ENCODE data around the gene RUFY4. TPM values are rescaled to one million over a fixed set of nuclear protein-coding genes. Genes with fewer than 3 reads are reported as not detected.

Gene RUFY4
- total RNA-seq, 1 experiment from 2014 or later = 0.66 TPM

DNA sequence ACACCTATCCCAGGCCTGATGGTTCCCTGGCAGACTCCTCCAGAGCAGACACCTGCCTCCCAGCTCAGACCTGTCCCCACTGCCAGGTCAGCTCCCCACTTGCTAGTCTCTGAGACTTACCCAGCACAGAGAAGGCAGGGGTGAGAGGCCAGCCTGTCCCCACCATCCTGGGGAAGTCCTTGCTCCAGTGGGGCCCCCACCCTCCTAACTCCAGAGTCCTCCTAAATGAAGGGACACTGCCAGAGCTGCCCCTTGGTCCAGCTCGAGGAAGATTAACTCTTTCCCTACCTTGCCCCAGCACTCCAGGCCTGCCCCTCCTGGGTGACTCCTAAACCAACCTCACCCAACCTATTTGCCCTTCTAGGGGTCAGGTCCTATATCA is 35.9 kb upstream of the RUFY4 start:
- no peak overlapping the region for H3K4ac ChIP-seq (ENCODE audit: low read depth, low read length)
- H4K91ac ChIP-seq (ENCODE audit: insufficient read length, low read depth, low read length) = no peak overlapping the region
- peaks cover 8 to 9% of the 10 kb centered on the region in 2 experiments for H3K4me1 Mint-ChIP-seq
- H4K8ac ChIP-seq (replicated peaks; ENCODE audit: insufficient read length, low read depth, low read length) = no peak overlapping the region
- H3K23ac ChIP-seq (ENCODE audit: insufficient read length, low read depth, low read length) = no peak overlapping the region
- no peak overlapping the region for H3K27ac Mint-ChIP-seq
- H3K27me3 Mint-ChIP-seq (ENCODE audit: low read depth) = peaks cover 23% of the 10 kb centered on the region
- no CpG with 5 or more reads among the region's 1 CpG for WGBS (ENCODE audit: extremely low coverage, insufficient read length, low lambda C conversion rate)
- no peaks in the 10 kb centered on the region; the same call in 1 of the 2 replicates for H3K4me1 ChIP-seq (ENCODE audit: insufficient read depth, low read length)
- no peak overlapping the region for H2BK12ac ChIP-seq (ENCODE audit: insufficient read length, low read depth, low read length)
- H3K27ac ChIP-seq (ENCODE audit: insufficient read length, low read depth, low read length) = no peak overlapping the region
- no peak overlapping the region for H3T11ph ChIP-seq (ENCODE audit: low read length)
- no peaks in the 10 kb centered on the region for H4K20me1 ChIP-seq (ENCODE audit: control insufficient read depth, insufficient read depth, insufficient read length)
- H4K5ac ChIP-seq (ENCODE audit: insufficient read length, low read depth, low read length) = no peak overlapping the region
- TF ChIP-seq, protein P1, sequence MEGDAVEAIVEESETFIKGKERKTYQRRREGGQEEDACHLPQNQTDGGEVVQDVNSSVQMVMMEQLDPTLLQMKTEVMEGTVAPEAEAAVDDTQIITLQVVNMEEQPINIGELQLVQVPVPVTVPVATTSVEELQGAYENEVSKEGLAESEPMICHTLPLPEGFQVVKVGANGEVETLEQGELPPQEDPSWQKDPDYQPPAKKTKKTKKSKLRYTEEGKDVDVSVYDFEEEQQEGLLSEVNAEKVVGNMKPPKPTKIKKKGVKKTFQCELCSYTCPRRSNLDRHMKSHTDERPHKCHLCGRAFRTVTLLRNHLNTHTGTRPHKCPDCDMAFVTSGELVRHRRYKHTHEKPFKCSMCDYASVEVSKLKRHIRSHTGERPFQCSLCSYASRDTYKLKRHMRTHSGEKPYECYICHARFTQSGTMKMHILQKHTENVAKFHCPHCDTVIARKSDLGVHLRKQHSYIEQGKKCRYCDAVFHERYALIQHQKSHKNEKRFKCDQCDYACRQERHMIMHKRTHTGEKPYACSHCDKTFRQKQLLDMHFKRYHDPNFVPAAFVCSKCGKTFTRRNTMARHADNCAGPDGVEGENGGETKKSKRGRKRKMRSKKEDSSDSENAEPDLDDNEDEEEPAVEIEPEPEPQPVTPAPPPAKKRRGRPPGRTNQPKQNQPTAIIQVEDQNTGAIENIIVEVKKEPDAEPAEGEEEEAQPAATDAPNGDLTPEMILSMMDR (conservative IDR thresholded peaks at IDR 0.05) = no peak
- H3K79me2 ChIP-seq (ENCODE audit: insufficient read depth, low read length) = no peaks in the 10 kb centered on the region
- H3K14ac ChIP-seq (ENCODE audit: insufficient read depth, low read length) = no peak overlapping the region
- H3K56ac ChIP-seq (ENCODE audit: insufficient read length, low read depth, low read length) = no peak overlapping the region
- no peak overlapping the region for H3K9ac ChIP-seq (ENCODE audit: extremely low read depth, insufficient read length, low read length)
- no peak overlapping the region for H2BK120ac ChIP-seq (ENCODE audit: low read depth, low read length, poor library complexity, severe bottlenecking)
- no peak overlapping the region for H2AK5ac ChIP-seq (ENCODE audit: insufficient read length, low read length)
- H2BK20ac ChIP-seq (ENCODE audit: low read depth, low read length, poor library complexity, severe bottlenecking) = no peak overlapping the region
- H3K4me2 ChIP-seq (ENCODE audit: insufficient read depth, insufficient read length, low read length) = no peak overlapping the region
- no peaks in the 10 kb centered on the region for H3K9me3 Mint-ChIP-seq
- peaks cover 6% of the 10 kb centered on the region; the same call in 1 of the 2 replicates for H3K27me3 ChIP-seq (ENCODE audit: insufficient read depth, low read length)
- no peak overlapping the region for H2BK15ac ChIP-seq (ENCODE audit: low read depth, low read length)
- H3K79me1 ChIP-seq (ENCODE audit: insufficient read depth, low read depth, low read length, poor library complexity, severe bottlenecking) = no peaks in the 10 kb centered on the region
- peaks cover 8% of the 10 kb centered on the region for H3K23me2 ChIP-seq (ENCODE audit: insufficient read length, low read depth, low read length, poor library complexity, severe bottlenecking)
- H2AFZ ChIP-seq (ENCODE audit: low read length) = no peak overlapping the region
- H3K9me3 ChIP-seq (ENCODE audit: control insufficient read depth, low read depth, low read length) = no peaks in the 10 kb centered on the region
- H2BK5ac ChIP-seq (ENCODE audit: insufficient read length, low read length) = no peak overlapping the region
- H3K36me3 Mint-ChIP-seq (ENCODE audit: insufficient read depth in 1 of 3, low read depth in 3 of 3) = no peaks in the 10 kb centered on the region
- peak; percentile 23 for DNase-seq
- 0 out of 5 replicates have a peak overlapping the region, but pooled peaks of 1 of the 2 experiments have one; percentile 16 for H3K4me3 Mint-ChIP-seq
- H3K18ac ChIP-seq (ENCODE audit: insufficient read length, low read depth, low read length) = no peak overlapping the region

Data from H9 (cell line).